PC-3 (cell line): ENCODE results near the gene STARD6. TPM values are rescaled to one million over a fixed set of nuclear protein-coding genes. Genes with fewer than 3 reads are reported as not detected.

Experiments used
- ATAC-seq: fragments of 200-7000 bp; cut with Tn5 transposase; 2 replicates; pipeline ENCODE4 v1.9.1; 2020; ENCODE audit warnings: mild to moderate bottlenecking, moderate library complexity
- BruUV-seq: library from RNA; stranded (reverse); fragments of 400-500 nt; replicated peaks from 2 replicates; lab custom pipeline; 2021; lab: Mats Ljungman, UMichigan
- CTCF ChIA-PET: fragments of 300-600 bp; sonication (Branson Sonifier 250); formaldehyde crosslinking; loops from one replicate; lab custom pipeline; 2022; ENCODE audit warnings: antibody characterized with exemption; lab: Charles Lee
- POLR2A ChIA-PET: fragments of 300-600 bp; sonication (Branson Sonifier 250); formaldehyde crosslinking; loops from one replicate; lab custom pipeline; 2022; ENCODE audit warnings: antibody characterized with exemption; ENCODE audit not compliant: unreplicated experiment; lab: Charles Lee
- DNase-seq: peaks from one replicate; pipeline ENCODE4 v3.0.0-alpha.2; 2015
- H2AFZ ChIP-seq: fragments of 300-600 bp; sonication (generic); 2 replicates; pipeline ENCODE4 v1.6.0; 2016; ENCODE audit warnings: antibody characterized with exemption, low read length
- H3F3A ChIP-seq: fragments of 300-600 bp; sonication (generic); one replicate; pipeline ENCODE4 v1.6.0; 2017; ENCODE audit warnings: antibody characterized with exemption, low read length, control low read depth, mild to moderate bottlenecking; ENCODE audit not compliant: unreplicated experiment
- H3K27ac ChIP-seq: fragments of 300-600 bp; sonication (generic); 2 replicates; pipeline ENCODE4 v1.5.1; 2016; ENCODE audit warnings: mild to moderate bottlenecking, low read length
- H3K27me3 ChIP-seq: fragments of 300-600 bp; sonication (generic); 2 replicates; pipeline ENCODE4 v1.6.1; 2016; ENCODE audit warnings: low read length, mixed read lengths
- H3K36me3 ChIP-seq: fragments of 300-600 bp; sonication (generic); 2 replicates; pipeline ENCODE4 v1.6.1; 2016; ENCODE audit warnings: low read depth, mixed run types, low read length, mixed read lengths
- H3K4me1 ChIP-seq: fragments of 300-600 bp; sonication (generic); 2 replicates; pipeline ENCODE4 v1.5.1; 2016; ENCODE audit warnings: low read length; ENCODE audit not compliant: insufficient read depth
- H3K4me2 ChIP-seq: fragments of 300-600 bp; sonication (generic); 2 replicates; pipeline ENCODE4 v1.6.0; 2016; ENCODE audit warnings: low read length
- H3K4me3 ChIP-seq: fragments of 300-600 bp; sonication (generic); 2 replicates; pipeline ENCODE4 v1.5.1; 2016; ENCODE audit warnings: mild to moderate bottlenecking, low read length, mixed read lengths
- H3K79me2 ChIP-seq: fragments of 300-600 bp; sonication (generic); 2 replicates; pipeline ENCODE4 v1.6.1; 2017; ENCODE audit warnings: low read length, mixed read lengths
- H3K9ac ChIP-seq: fragments of 300-600 bp; sonication (generic); 2 replicates; pipeline ENCODE4 v1.6.0; 2016; ENCODE audit warnings: mild to moderate bottlenecking, low read length
- H3K9me2 ChIP-seq: fragments of 300-600 bp; sonication (generic); replicated peaks from 2 replicates; pipeline ENCODE4 v1.6.1; 2016; ENCODE audit warnings: mixed run types, low read length, mixed read lengths
- H3K9me3 ChIP-seq: fragments of 300-600 bp; sonication (generic); 2 replicates; pipeline ENCODE4 v1.6.1; 2016; ENCODE audit warnings: low read length, mixed read lengths
- H4K20me1 ChIP-seq: fragments of 300-600 bp; sonication (generic); 2 replicates; pipeline ENCODE4 v1.6.1; 2016; ENCODE audit warnings: low read length, mixed read lengths
- EZH2 ChIP-seq: fragments of 300-600 bp; sonication (generic); IDR thresholded peaks from one replicate; pipeline ENCODE4 v1.6.1; 2017; ENCODE audit warnings: antibody characterized with exemption, mild to moderate bottlenecking, low read length; ENCODE audit not compliant: unreplicated experiment
- EZH2phosphoT487 ChIP-seq: fragments of 300-600 bp; sonication (generic); IDR thresholded peaks from 2 replicates; pipeline ENCODE4 v1.6.1; 2018; ENCODE audit warnings: mild to moderate bottlenecking, antibody characterized with exemption, low read length, borderline replicate concordance
- intact Hi-C: fragments of 100-400 bp; cut with micrococcal nuclease; formaldehyde crosslinking; loops from 2 replicates; pipeline ENCODE4 v1.9.0; 2023
- total RNA-seq: library from RNA; depleted of rRNA; stranded (reverse); fragments of >200 nt; gene quantifications from 2 replicates; pipeline ENCODE4 v1.2.3, GENCODE V29; 2014
- TF ChIP-seq, protein P1 (sequence below): fragments of 300-600 bp; sonication (generic); conservative IDR thresholded peaks from 2 replicates; pipeline ENCODE4 v1.5.1; 2017; ENCODE audit warnings: antibody characterized with exemption, low read depth, mild to moderate bottlenecking, low read length

STARD6 gene
- total RNA-seq, 1 experiment from 2014 or later, result not detected

- POLR2A ChIA-PET, result no interaction called here
- Histone ChIP-seq H3K9me2 (no peaks in the 10 kb centered on the region), H3K9ac (no peak overlapping the region), H3K4me3 (no peak overlapping the region), H3K9me3 (no peaks in the 10 kb centered on the region), H3K79me2 (no peaks in the 10 kb centered on the region), H2AFZ (no peak overlapping the region), H3K27me3 (no peaks in the 10 kb centered on the region), H3K27ac (no peak overlapping the region), H3K36me3 (no peaks in the 10 kb centered on the region), H3F3A (no peaks in the 10 kb centered on the region), H4K20me1 (no peaks in the 10 kb centered on the region), H3K4me1 (no peaks in the 10 kb centered on the region), H3K4me2 (no peak overlapping the region)
- no TSS peak for BruUV-seq
- DNase-seq, result peak; percentile 10
- TF ChIP-seq, protein P1, sequence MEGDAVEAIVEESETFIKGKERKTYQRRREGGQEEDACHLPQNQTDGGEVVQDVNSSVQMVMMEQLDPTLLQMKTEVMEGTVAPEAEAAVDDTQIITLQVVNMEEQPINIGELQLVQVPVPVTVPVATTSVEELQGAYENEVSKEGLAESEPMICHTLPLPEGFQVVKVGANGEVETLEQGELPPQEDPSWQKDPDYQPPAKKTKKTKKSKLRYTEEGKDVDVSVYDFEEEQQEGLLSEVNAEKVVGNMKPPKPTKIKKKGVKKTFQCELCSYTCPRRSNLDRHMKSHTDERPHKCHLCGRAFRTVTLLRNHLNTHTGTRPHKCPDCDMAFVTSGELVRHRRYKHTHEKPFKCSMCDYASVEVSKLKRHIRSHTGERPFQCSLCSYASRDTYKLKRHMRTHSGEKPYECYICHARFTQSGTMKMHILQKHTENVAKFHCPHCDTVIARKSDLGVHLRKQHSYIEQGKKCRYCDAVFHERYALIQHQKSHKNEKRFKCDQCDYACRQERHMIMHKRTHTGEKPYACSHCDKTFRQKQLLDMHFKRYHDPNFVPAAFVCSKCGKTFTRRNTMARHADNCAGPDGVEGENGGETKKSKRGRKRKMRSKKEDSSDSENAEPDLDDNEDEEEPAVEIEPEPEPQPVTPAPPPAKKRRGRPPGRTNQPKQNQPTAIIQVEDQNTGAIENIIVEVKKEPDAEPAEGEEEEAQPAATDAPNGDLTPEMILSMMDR, result no peak
- TF ChIP-seq EZH2, result no peak
- TF ChIP-seq EZH2phosphoT487, result no peak
- ATAC-seq, result no peak
- CTCF ChIA-PET, result no interaction called here
- intact Hi-C loops, result no loop called here
These were observed 22.0 kb downstream of the STARD6 start for GRCh38 chr18:54335638-54336173.

- TF ChIP-seq EZH2phosphoT487 (no peak), EZH2 (no peak)
- TF ChIP-seq, protein P1, result no peak; the same call in 1 of the 2 replicates
- no peak overlapping the region for H3K4me2 ChIP-seq
These were observed 26.7 kb downstream of the STARD6 start for GRCh38 chr18:54330768-54331548.

GRCh38 chr18:54329787-54330186 is 27.9 kb downstream of the STARD6 start:
- intact Hi-C loops, result no loop called here
- POLR2A ChIA-PET, result interaction anchor here (0.6 to 0.8 kb wide), 2 partner anchors 13 to 647 kb away, joined by 8 to 13 read pairs; no protein-coding TSS in a partner anchor
- Histone ChIP-seq H3K36me3 (no peaks in the 10 kb centered on the region), H3K27ac (no peak overlapping the region), H3K4me3 (no peak overlapping the region), H3K9me3 (no peaks in the 10 kb centered on the region), H3K79me2 (no peaks in the 10 kb centered on the region), H3K4me2 (no peak overlapping the region), H3K9ac (no peak overlapping the region), H3K27me3 (no peaks in the 10 kb centered on the region), H3K4me1 (no peaks in the 10 kb centered on the region), H3F3A (no peaks in the 10 kb centered on the region), H2AFZ (no peak overlapping the region), H3K9me2 (no peaks in the 10 kb centered on the region), H4K20me1 (no peaks in the 10 kb centered on the region)
- TF ChIP-seq EZH2phosphoT487 (no peak), EZH2 (no peak)
- TF ChIP-seq, protein P1, result no peak
- BruUV-seq, result no TSS peak
- CTCF ChIA-PET, result no interaction called here
- DNase-seq (no peak), ATAC-seq (no peak)

More at GRCh38 chr18:54330768-54331548, 26.7 kb downstream of the STARD6 start:
- H3K4me3 ChIP-seq, result no peak overlapping the region
- H3K27me3 ChIP-seq, result no peaks in the 10 kb centered on the region
- no peaks in the 10 kb centered on the region for H3K9me2 ChIP-seq
- no peak overlapping the region for H2AFZ ChIP-seq
- ATAC-seq, result no peak
- H4K20me1 ChIP-seq, result no peaks in the 10 kb centered on the region
- no peaks in the 10 kb centered on the region for H3K36me3 ChIP-seq
- no peaks in the 10 kb centered on the region for H3F3A ChIP-seq
- no peak overlapping the region for H3K9ac ChIP-seq
- H3K4me1 ChIP-seq, result no peaks in the 10 kb centered on the region
- ChIA-PET POLR2A (no interaction called here), CTCF (interaction anchor here (0.9 to 1.2 kb wide), 2 partner anchors 14 to 107 kb away, joined by 3 to 7 read pairs; no protein-coding TSS in a partner anchor)
- H3K79me2 ChIP-seq, result no peaks in the 10 kb centered on the region
- DNase-seq, result peak; percentile 20
- no TSS peak for BruUV-seq
- intact Hi-C loops, result no loop called here
- H3K27ac ChIP-seq, result no peak overlapping the region
- H3K9me3 ChIP-seq, result no peaks in the 10 kb centered on the region
